ENCODE results near the gene KCNQ2.

Gene KCNQ2

GRCh38 chr20:63463400-63464288, 8.8 kb downstream of the KCNQ2 start:
- H3K27me3 Mint-ChIP-seq, result peaks cover 18% of the 10 kb centered on the region
- no peaks in the 10 kb centered on the region for H3K36me3 Mint-ChIP-seq (ENCODE audit: low read depth)
- no peaks in the 10 kb centered on the region for H3K9me3 Mint-ChIP-seq
- H3K4me1 Mint-ChIP-seq (ENCODE audit: low read depth), result no peaks in the 10 kb centered on the region
- H3K4me3 Mint-ChIP-seq, result no peak overlapping the region
- H3K27ac Mint-ChIP-seq, result no peak overlapping the region

- H3K4me1 Mint-ChIP-seq (ENCODE audit: low read depth), result no peaks in the 10 kb centered on the region
- H3K27me3 Mint-ChIP-seq, result peaks cover 17% of the 10 kb centered on the region
- no peaks in the 10 kb centered on the region for H3K9me3 Mint-ChIP-seq
- no peaks in the 10 kb centered on the region for H3K36me3 Mint-ChIP-seq (ENCODE audit: low read depth)
- H3K4me3 Mint-ChIP-seq, result no peak overlapping the region
- H3K27ac Mint-ChIP-seq, result no peak overlapping the region
Measured at GRCh38 chr20:63462244-63462643, 10.2 kb downstream of the KCNQ2 start.

- Mint-ChIP-seq H3K27ac (no peak overlapping the region), H3K4me3 (no peak overlapping the region), H3K9me3 (no peaks in the 10 kb centered on the region)
Measured at GRCh38 chr20:63461104-63461763, 11.2 kb downstream of the KCNQ2 start.

GRCh38 chr20:63459070-63459380, 13.4 kb downstream of the KCNQ2 start:
- Mint-ChIP-seq H3K9me3 (no peaks in the 10 kb centered on the region), H3K36me3 (ENCODE audit: low read depth) (no peaks in the 10 kb centered on the region), H3K27me3 (peaks cover 18% of the 10 kb centered on the region), H3K4me1 (ENCODE audit: low read depth) (peaks cover 4% of the 10 kb centered on the region), H3K27ac (no peak overlapping the region), H3K4me3 (no peak overlapping the region)

More at GRCh38 chr20:63461104-63461763, 11.2 kb downstream of the KCNQ2 start:
- H3K4me1 Mint-ChIP-seq (ENCODE audit: low read depth), result no peaks in the 10 kb centered on the region
- H3K36me3 Mint-ChIP-seq (ENCODE audit: low read depth), result no peaks in the 10 kb centered on the region
- peaks cover 14% of the 10 kb centered on the region for H3K27me3 Mint-ChIP-seq

GRCh38 chr20:63458170-63459069, 14.0 kb downstream of the KCNQ2 start:
- H3K9me3 Mint-ChIP-seq, result no peaks in the 10 kb centered on the region
- H3K36me3 Mint-ChIP-seq (ENCODE audit: low read depth), result no peaks in the 10 kb centered on the region
- H3K4me1 Mint-ChIP-seq (ENCODE audit: low read depth), result peaks cover 7% of the 10 kb centered on the region
- H3K27ac Mint-ChIP-seq, result no peak overlapping the region
- peaks cover 21% of the 10 kb centered on the region for H3K27me3 Mint-ChIP-seq
- no peak overlapping the region for H3K4me3 Mint-ChIP-seq

GRCh38 chr20:63457737-63458136, 14.7 kb downstream of the KCNQ2 start:
- Mint-ChIP-seq H3K4me3 (no peak overlapping the region), H3K36me3 (ENCODE audit: low read depth) (no peaks in the 10 kb centered on the region), H3K4me1 (ENCODE audit: low read depth) (peaks cover 7% of the 10 kb centered on the region), H3K27me3 (peaks cover 18% of the 10 kb centered on the region), H3K9me3 (no peaks in the 10 kb centered on the region), H3K27ac (no peak overlapping the region)

- H3K27me3 Mint-ChIP-seq, result peaks cover 14% of the 10 kb centered on the region
- H3K4me3 Mint-ChIP-seq, result no peak overlapping the region
- no peaks in the 10 kb centered on the region for H3K36me3 Mint-ChIP-seq (ENCODE audit: low read depth)
- no peak overlapping the region for H3K27ac Mint-ChIP-seq
- peaks cover 7% of the 10 kb centered on the region for H3K4me1 Mint-ChIP-seq (ENCODE audit: low read depth)
- no peaks in the 10 kb centered on the region for H3K9me3 Mint-ChIP-seq
Measured at GRCh38 chr20:63456429-63457284, 15.8 kb downstream of the KCNQ2 start.

GRCh38 chr20:63455568-63455859, 16.9 kb downstream of the KCNQ2 start:
- Mint-ChIP-seq H3K4me1 (ENCODE audit: low read depth) (peaks cover 7% of the 10 kb centered on the region), H3K27ac (no peak overlapping the region), H3K4me3 (no peak overlapping the region), H3K9me3 (no peaks in the 10 kb centered on the region), H3K36me3 (ENCODE audit: low read depth) (no peaks in the 10 kb centered on the region), H3K27me3 (peaks cover 14% of the 10 kb centered on the region)

GRCh38 chr20:63454731-63455567, 17.5 kb downstream of the KCNQ2 start:
- no peak overlapping the region for H3K27ac Mint-ChIP-seq
- no peaks in the 10 kb centered on the region for H3K36me3 Mint-ChIP-seq (ENCODE audit: low read depth)
- H3K9me3 Mint-ChIP-seq, result no peaks in the 10 kb centered on the region
- peaks cover 7% of the 10 kb centered on the region for H3K4me1 Mint-ChIP-seq (ENCODE audit: low read depth)
- no peak overlapping the region for H3K4me3 Mint-ChIP-seq
- peaks cover 14% of the 10 kb centered on the region for H3K27me3 Mint-ChIP-seq

GRCh38 chr20:63452821-63453523, 19.5 kb downstream of the KCNQ2 start:
- Mint-ChIP-seq H3K27me3 (peaks cover 14% of the 10 kb centered on the region), H3K36me3 (ENCODE audit: low read depth) (no peaks in the 10 kb centered on the region), H3K4me3 (no peak overlapping the region), H3K27ac (no peak overlapping the region), H3K9me3 (no peaks in the 10 kb centered on the region), H3K4me1 (ENCODE audit: low read depth) (peaks cover 7% of the 10 kb centered on the region)

- Mint-ChIP-seq H3K4me1 (ENCODE audit: low read depth) (peaks cover 7% of the 10 kb centered on the region), H3K27me3 (peaks cover 16% of the 10 kb centered on the region)
Measured at GRCh38 chr20:63452341-63452740, 20.1 kb downstream of the KCNQ2 start.

GRCh38 chr20:63451821-63452220, 20.6 kb downstream of the KCNQ2 start:
- H3K27me3 Mint-ChIP-seq, result peaks cover 19% of the 10 kb centered on the region
- H3K27ac Mint-ChIP-seq, result no peak overlapping the region
- H3K4me1 Mint-ChIP-seq (ENCODE audit: low read depth), result peaks cover 7% of the 10 kb centered on the region
- no peaks in the 10 kb centered on the region for H3K36me3 Mint-ChIP-seq (ENCODE audit: low read depth)
- H3K4me3 Mint-ChIP-seq, result no peak overlapping the region
- H3K9me3 Mint-ChIP-seq, result no peaks in the 10 kb centered on the region

More at GRCh38 chr20:63452341-63452740, 20.1 kb downstream of the KCNQ2 start:
- H3K9me3 Mint-ChIP-seq, result no peaks in the 10 kb centered on the region
- no peaks in the 10 kb centered on the region for H3K36me3 Mint-ChIP-seq (ENCODE audit: low read depth)
- no peak overlapping the region for H3K27ac Mint-ChIP-seq
- H3K4me3 Mint-ChIP-seq, result no peak overlapping the region
